Activated CD4-positive, CD25-positive, alpha-beta regulatory T cell treated with anti-CD3 and anti-CD28 coated beads, Interleukin-2, amount 50 U/mL, for 72 hours (primary cell): ENCODE measurements around the gene BICD2.
"Not testable (repeated sequence)": the region's sequence is repeated elsewhere in the genome, so short reads cannot be mapped to it uniquely, and the experiment has no call there.

ENCODE experiments used
- DNase-seq: peaks from one replicate; pipeline ENCODE4 v3.0.0; 2021

Gene BICD2

GRCh38 chr9:92769990-92770359 is 5.3 kb upstream of the BICD2 start:
- DNase-seq = no peak

GRCh38 chr9:92769286-92769685 is 4.7 kb upstream of the BICD2 start:
- no peak for DNase-seq

GRCh38 chr9:92768816-92769215 is 4.2 kb upstream of the BICD2 start:
- not testable (repeated sequence) for DNase-seq

DNA sequence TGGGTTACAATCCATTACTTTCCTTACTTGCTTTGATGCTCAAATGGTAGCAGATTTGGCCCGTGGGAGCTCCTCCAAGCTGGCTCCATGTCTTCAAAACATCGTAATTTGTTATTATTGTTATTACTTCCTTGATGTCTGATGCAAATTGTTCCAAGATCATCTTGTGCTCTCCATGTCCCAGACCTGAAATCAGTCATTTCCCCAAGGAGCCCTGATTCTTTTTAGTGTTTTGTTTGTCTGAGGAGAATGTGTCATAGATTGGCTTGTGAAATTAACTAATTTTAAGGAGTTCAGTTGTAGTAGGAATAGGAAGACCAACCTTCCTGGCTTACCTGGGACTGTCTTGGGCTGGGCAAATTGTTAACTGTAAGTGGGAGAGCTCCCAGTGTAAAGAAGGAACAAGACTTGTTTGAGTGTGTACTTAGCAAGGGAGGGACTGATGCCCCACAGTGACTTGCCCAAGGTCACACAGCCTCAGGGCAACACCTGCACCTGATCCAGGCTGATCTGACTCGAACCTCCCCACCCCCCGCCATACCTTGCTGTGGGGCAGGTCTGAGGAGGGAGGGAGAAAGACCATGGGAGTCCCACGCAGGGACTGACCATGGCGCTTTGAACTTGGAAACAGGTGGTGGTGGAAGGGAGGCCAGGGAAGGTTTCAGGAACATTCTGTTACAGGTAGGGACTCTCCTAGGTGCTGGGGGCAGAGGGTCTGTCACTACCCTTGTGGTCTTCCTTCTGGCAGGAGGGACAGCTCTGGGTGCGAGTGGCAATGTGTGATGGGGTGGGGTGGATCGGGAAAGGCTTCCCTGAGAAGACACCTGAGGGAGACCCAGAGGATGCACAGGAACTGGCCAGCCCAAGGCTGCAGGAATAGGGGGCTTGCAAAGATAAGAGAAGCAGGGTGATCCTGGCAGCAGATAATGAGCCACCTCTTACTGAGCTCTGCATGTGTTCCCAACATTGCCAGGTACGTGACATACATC is 2.7 kb upstream of the BICD2 start:
- no peak for DNase-seq

- peak; percentile 95 for DNase-seq
Measured at GRCh38 chr9:92764988-92765936, 629 bp upstream of the BICD2 start.

DNA sequence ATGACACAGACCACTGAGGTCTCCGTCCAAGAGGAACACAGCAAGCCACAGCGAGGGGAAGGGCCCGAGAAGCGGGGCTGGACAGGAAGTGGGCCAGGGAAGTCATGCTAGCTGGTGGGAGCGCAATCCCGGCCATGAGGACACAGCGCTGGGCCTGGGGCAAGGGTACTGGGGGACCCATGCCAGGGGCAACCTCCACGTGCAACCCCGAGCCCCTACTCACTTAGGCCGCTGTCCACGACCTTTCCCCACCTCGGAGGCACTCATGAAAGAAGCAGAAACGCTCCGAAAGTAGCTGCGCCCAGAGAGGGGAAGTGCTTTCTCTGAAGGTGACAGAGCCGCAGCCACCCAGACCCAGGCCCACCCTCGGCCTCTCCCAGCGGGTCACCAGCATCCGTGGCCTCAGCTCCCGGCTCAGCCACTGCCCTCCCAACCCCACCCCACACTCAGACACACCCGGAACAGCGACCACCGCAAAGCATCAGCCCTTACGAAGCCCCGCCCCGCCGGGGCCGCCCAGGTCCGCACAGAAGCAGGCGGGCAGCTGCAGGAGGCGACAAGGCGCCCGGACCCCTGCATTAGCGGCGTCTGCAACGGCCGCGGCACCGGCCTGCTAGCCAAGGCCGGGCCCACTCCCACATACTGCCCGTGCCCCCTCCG is 782 bp downstream of the BICD2 start:
- no peak for DNase-seq

- no peak for DNase-seq
Measured at GRCh38 chr9:92762781-92763708, 1.6 kb downstream of the BICD2 start.

DNA sequence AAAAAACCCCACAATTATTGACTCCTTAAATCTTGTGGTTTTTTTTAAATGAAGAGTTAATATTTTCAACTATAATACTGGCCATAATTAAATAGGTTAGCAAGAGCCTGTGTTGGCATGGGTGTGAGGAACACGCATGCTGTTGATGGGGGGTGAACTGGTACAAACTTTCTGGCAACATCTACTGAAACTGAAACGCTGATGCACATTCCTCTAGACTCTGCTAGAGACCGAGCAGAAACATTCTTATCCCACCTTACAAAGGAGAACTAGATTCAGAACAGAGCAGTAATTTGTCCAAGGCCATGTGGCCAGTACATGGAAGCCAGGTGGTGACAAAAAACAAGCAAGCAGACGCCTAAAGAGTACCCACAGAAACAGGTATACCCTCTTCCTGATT is 2.4 kb downstream of the BICD2 start:
- DNase-seq = no peak

DNA sequence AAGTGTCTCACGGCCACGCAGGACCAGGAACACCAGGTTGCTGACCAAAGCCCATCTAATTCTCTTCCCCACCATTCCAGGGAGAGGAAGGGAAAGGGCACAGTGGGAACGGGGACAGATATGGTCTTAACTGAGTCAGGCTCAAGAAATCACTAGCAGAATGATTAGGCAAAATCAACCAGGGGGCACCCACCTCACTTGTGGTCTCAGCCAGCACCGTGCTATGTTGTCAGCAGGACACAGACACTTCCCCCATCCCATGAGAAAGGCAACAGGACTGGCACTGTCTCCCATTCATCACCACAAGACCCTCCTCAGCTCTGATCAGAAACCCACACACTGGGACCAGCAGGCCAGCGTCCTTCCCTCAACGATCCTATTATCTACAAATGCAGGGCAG is 2.9 kb downstream of the BICD2 start:
- DNase-seq = no peak

DNA sequence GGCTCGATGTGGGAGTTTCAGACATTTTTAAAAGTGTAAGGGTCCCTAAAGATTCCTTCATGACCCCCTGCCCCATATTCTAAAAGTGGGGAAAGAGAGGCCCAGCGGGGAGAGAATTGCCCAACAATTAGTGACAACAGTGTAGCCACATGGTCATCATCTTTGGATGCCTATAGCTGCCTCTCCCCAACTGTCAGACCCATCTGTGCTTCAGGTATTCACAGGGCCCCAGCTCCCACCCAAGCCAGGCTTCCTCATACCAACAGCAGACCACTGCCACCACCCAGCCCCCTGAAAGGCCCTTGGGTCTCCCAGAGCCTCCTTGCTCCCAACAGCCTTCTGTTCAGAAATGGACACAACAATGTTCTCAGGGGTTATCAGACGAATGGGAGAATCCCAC is 4.1 kb downstream of the BICD2 start:
- DNase-seq = no peak

DNA sequence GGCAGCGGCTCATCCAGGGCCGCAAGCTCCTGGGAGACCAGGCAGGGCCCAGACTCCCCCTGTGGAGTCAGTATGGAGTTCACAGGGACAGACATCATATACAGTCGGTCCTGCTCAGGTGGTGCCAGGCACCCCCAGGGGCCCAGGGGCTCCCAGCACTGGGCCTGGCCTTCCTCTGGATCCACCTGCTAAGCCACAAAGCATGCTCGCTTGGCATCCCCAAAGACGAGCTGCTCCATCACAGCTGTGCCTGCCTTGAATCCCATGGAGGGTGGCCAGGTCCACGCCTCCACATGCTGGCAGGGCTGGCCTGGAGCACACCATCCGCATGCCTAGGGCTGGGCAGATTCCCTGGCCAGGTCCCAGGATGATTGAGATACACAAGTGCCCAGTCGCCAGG is 4.6 kb downstream of the BICD2 start:
- no peak for DNase-seq

GRCh38 chr9:92759446-92759845 is 5.2 kb downstream of the BICD2 start:
- DNase-seq = no peak

DNA sequence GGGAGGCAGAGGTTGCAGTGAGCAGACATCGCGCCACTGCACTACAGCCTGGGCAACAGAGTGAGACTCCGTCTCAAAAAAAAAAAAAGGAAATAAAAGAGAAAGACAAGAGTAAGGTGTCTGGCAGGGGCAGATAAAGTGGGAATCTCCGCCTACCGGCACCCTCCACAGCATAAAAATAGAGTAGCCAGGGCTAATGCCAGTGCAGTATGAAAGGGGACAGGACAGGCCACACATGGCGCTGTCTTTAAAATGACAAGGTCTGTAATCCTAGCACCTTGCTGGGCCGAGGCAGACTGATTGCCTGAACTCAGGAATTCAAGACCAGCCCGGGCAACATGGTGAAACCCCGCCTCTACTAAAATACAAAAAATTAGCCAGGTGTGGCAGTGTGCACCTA is 7.8 kb downstream of the BICD2 start:
- DNase-seq = no peak

GRCh38 chr9:92754091-92754745 is 10.4 kb downstream of the BICD2 start:
- DNase-seq = no peak

- no peak for DNase-seq
Measured at GRCh38 chr9:92752812-92753404, 11.7 kb downstream of the BICD2 start.

GRCh38 chr9:92749934-92750315 is 14.7 kb downstream of the BICD2 start:
- no peak for DNase-seq

- no peak for DNase-seq
Measured at GRCh38 chr9:92749071-92749933, 15.3 kb downstream of the BICD2 start.

GRCh38 chr9:92748233-92748497 is 16.5 kb downstream of the BICD2 start:
- DNase-seq = no peak

- DNase-seq = no peak
Measured at GRCh38 chr9:92747459-92748232, 17.0 kb downstream of the BICD2 start.
